Fibroblast of upper back skin (primary cell): ENCODE data around the gene SOST.

Experiments used
- DNase-seq: peaks from one replicate; pipeline ENCODE4 v3.0.0-alpha.2; 2013

SOST gene

DNA sequence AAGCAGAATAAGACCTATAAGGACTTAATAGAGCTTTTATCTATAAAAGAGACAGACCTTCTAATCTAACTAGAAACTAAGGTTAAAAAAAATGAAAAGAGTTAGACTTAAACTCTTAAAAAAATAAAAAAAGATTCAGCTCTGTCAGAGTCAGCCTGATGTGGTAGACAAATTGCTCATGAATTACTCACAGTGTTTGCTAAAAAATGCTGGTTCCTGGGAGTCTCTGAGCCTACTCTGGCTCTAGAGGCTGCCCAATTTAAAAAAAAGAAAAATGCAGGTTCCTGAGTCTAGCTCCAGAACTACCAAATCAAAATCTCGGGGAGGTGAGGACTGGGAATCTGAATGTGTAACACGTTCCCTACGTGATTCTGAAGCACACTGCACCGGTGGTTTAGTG lies 18.1 kb downstream of the SOST start:
- peak; percentile 57 for DNase-seq

- peak; percentile 18 for DNase-seq
Measured at GRCh38 chr17:43737722-43738121, 20.9 kb downstream of the SOST start.

GRCh38 chr17:43736389-43736788 lies 22.2 kb downstream of the SOST start:
- no peak for DNase-seq

GRCh38 chr17:43734376-43734775 lies 24.2 kb downstream of the SOST start:
- peak; percentile 94 for DNase-seq

DNA sequence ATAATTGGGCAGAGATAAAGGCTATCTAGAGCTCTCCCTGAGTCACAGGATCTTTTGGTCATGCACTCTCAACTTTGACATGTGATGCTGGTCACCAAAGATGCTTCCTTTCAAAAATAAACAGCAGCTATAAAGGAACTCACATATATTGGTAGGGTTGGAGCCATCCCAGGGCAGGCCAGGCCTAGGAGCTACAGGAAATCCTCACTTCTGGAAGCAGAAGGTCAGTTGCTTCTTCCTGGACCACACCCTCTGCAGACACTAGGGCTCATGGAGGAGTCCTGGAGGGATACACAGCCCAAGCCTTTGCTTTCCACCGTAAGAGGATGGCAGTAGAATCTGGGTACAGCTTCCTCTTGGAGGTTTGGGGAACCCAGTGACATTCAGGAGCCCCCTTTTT lies 24.6 kb downstream of the SOST start:
- DNase-seq: no peak

DNA sequence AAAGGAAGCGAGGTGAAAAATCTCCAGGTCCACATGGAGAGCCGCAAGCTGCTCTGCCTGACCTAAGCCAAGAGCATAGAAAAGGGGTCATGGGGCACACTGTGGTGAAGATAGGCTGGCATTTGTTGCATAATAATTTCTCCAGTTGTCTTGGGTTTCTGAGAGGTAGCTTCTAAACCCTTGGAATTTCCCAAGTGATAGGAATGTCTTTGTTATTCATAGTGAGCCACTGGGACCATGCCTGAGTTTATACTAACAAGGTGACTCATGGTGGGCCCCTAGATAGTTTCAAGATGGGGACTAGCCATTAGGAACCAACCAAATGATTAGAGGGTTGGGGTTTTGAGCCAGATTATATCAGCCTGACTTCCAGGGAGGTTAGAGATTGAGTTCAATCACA lies 25.6 kb downstream of the SOST start:
- peak; percentile 95 for DNase-seq

DNA sequence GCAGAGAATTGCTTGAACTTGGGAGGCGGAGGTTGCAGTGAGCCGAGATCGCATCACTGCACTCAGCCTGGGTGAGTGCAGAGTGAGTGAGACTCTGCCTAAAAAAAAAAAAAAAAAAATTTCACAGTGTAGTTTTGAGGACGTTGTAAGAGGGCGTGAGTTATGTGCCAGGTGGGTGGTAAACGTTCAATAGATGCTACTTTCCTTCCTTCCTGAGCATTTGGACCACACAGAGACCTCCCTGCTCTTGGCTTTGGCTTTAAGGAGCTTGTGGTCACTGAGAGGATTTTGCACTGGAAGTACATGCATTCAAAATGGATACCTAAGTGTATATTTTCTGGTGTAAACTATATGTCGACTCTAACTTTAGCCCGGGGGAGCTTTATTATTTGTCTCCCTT lies 30.5 kb downstream of the SOST start:
- no peak for DNase-seq

- DNase-seq: peak; percentile 73
Measured at GRCh38 chr17:43723697-43724359, 34.8 kb downstream of the SOST start.

- DNase-seq: no peak
Measured at GRCh38 chr17:43722870-43723665, 35.5 kb downstream of the SOST start.

- no peak for DNase-seq
Measured at GRCh38 chr17:43722269-43722619, 36.3 kb downstream of the SOST start.

DNA sequence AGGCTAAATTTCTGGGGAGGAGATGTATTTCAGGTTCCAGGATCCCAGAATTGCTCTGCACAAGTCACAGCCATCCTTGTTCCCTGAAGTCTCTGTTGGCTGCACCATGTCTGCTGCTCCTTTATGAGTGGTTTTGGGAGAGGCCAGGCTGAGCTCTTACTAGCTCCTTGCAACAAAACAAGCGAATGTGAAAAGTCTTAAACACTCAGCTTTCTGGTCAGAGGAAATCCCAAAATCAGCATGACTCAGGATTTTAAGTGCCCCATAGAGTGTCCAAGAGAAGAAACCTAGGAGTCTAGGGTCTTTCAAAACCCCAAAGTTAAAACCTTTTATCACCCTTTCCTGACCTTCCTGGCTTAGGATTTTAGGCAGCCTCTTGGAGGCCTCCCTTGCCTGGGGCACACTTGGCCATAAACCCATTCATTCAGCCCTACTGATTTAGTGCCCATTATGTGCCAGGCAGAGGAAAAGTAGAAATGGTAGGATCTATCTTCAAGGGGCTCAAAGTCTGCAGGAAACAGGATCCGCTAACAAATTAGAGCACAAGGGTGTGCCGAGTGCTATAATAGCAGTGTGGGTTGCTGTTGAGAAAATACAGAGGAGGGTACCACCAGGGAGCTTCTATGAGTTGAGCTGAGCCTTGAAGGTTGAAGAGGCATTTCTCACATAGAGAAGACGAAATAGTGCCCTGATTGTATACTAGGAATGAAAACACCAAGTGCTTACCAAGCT lies 36.9 kb downstream of the SOST start:
- peak; percentile 27 for DNase-seq

GRCh38 chr17:43720311-43721060 lies 38.1 kb downstream of the SOST start:
- DNase-seq: peak; percentile 67

DNA sequence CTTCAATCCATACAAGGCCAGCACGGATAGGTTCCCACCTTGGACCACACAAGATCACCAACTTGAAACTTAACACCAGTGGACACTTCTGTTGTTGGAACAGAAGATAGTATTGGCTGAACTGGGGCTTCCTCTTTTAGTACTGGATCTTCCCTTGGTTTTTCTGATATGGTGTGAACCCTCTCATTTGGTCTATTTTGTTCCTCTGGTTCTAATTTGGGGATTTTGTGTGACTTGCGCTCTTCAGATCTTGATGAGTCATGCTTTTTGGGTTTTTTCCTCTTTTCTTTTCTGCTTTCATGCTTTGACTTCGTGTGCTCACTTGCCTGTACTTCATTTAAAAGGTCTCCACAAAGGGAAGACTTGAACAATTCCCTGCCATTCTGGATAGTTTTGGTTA lies 39.0 kb downstream of the SOST start:
- DNase-seq: no peak

DNA sequence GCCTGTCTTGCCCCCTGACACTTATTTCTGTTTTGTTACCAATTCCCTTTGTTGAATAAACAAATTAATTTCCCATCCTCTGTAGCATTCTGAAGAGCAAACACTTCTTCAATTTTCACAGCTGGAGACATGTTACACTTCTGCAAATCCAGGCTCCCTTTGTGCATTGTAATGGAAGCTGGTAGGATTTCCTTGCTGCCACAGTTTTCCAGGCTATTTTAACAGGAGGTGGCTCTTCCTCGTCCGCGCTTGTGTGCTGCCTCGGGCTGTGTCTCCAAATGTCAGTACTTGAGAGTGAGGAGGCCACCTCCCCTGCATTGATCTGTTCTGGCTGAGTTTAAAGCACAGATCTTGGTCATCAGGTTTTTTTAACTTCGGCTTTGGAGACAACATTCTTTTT lies 40.0 kb downstream of the SOST start:
- DNase-seq: no peak

- no peak for DNase-seq
Measured at GRCh38 chr17:43717913-43718312, 40.7 kb downstream of the SOST start.

DNA sequence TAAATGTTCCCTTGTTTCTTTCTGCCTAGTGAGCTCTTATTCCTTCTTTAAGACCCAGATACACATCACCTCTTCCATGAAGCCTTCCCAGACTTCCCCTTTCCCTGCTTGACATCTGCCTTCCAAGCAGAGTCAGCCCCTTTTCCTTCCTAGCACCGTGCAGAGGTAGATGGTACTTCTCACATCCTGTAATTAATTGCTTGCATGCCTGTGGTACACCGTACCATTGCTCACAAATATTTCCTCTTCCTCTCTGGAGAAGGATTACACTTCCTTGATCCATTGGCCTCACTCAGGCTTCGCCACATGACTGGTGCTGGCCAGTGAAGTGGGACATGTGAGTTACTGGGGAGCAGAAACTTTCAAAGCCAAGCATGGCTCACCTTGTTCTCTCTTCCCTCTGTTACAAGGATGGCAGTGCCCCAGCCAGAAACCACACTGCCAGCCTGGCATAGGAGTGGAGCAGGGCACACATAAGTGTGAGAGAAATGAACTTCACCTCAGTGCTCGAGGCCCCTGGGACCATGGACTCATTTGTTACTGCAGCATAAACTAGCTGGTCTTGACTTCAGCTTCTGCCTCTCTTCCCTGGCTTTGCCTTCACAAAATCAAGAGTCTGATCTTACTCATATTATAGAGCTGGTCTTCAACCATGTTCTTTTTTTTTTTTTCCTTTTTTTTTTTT lies 44.0 kb downstream of the SOST start:
- peak; percentile 66 for DNase-seq

- no peak for DNase-seq
Measured at GRCh38 chr17:43713494-43714162, 45.0 kb downstream of the SOST start.

GRCh38 chr17:43712397-43712796 lies 46.2 kb downstream of the SOST start:
- no peak for DNase-seq

DNA sequence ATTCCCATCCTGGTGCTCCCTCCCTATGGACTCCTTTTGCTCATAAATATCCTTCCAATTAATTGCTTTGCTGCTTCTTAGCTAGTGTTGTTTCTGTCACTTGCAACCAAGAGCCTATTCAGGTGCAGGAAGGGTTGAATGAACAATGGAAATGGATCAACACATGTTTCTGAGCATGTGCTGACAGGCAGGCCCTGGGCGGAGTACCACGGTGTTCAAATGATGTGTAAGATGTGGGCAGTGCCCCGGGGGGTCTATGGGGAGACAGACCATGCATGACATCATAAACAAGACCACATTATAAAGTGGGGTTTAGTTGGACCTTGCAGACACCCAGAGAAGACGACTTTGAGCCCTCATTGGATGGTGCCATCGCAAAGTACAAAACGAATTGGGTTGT lies 48.5 kb downstream of the SOST start:
- no peak for DNase-seq

- DNase-seq: no peak
Measured at GRCh38 chr17:43709210-43709609, 49.4 kb downstream of the SOST start.

DNA sequence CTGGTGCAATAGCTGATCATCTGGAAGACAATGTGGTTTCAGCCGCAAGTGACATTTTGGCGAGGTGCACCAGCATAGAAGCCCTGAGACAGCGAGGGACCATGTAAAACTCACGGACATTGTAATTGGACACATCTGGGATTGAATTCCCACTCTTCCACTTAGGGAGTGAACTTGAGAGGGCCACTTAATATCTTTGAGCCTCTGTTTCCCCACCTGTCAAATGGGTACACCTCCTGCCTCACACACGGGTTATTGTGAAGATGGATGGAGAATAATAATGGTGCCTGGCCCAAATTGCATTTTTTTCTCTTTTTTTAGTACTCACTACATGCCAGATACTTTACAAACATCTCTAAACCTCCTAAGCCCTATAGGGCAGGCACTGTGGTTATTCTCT lies 51.4 kb downstream of the SOST start:
- DNase-seq: no peak

- no peak for DNase-seq
Measured at GRCh38 chr17:43706235-43706634, 52.4 kb downstream of the SOST start.
